D721Med (cell line): ENCODE data around the gene RTN3.
"Not testable (repeated sequence)": the region's sequence is repeated elsewhere in the genome, so short reads cannot be mapped to it uniquely, and the experiment has no call there.

Experiments used
- DNase-seq: peaks from one replicate; pipeline ENCODE4 v3.0.0; 2011; ENCODE audit warnings: low spot score; ENCODE audit not compliant: insufficient read length
- FAIRE-seq: peaks from 2 replicates; lab custom pipeline; 2011; peaks lifted over from hg19 to GRCh38; lab: Jason Lieb, UNC
- CTCF ChIP-seq: IDR thresholded peaks from 2 replicates; pipeline ENCODE4 v1.5.1; 2012; ENCODE audit warnings: mild to moderate bottlenecking, control low read depth; ENCODE audit not compliant: insufficient read depth; ENCODE audit errors: missing control alignments

Gene RTN3

GRCh38 chr11:63770763-63771162, 89.5 kb downstream of the RTN3 start:
- no peak for TF ChIP-seq CTCF
- DNase-seq (no peak), FAIRE-seq (no peak)

GRCh38 chr11:63771741-63772318, 90.5 kb downstream of the RTN3 start:
- not testable (repeated sequence) for DNase-seq, FAIRE-seq

GRCh38 chr11:63775191-63775590, 93.9 kb downstream of the RTN3 start:
- no peak for FAIRE-seq
- DNase-seq: no peak
- no peak for TF ChIP-seq CTCF

- FAIRE-seq: no peak
- no peak for DNase-seq
- no peak for TF ChIP-seq CTCF
Observed at GRCh38 chr11:63779039-63779438, 97.7 kb downstream of the RTN3 start.

- DNase-seq: no peak
- no peak for FAIRE-seq
- TF ChIP-seq CTCF: no peak
Observed at GRCh38 chr11:63782749-63783148, 101.4 kb downstream of the RTN3 start.

GRCh38 chr11:63783925-63784592, 102.8 kb downstream of the RTN3 start:
- TF ChIP-seq CTCF: no peak
- FAIRE-seq: no peak
- DNase-seq: no peak

- FAIRE-seq (no peak), DNase-seq (no peak)
Observed at GRCh38 chr11:63785823-63786222, 104.5 kb downstream of the RTN3 start.

More at GRCh38 chr11:63785823-63786222, 104.5 kb downstream of the RTN3 start:
- TF ChIP-seq CTCF: no peak
